Stimulated activated naive CD8-positive, alpha-beta T cell treated with anti-CD3 and anti-CD28 coated beads, Interleukin-15, Interleukin-2, amounts not matched to agents 100 ng/mL and 50 ng/mL, for 24 hours (primary cell): Measurements from ENCODE around the gene KBTBD4.
"Not testable (repeated sequence)": the region's sequence is repeated elsewhere in the genome, so short reads cannot be mapped to it uniquely, and the experiment has no call there.

Experiments
- H3K27ac Mint-ChIP-seq: one replicate; pipeline ENCODE4 v1.8.0; 2021; ENCODE audit warnings: mild to moderate bottlenecking, mixed read lengths
- H3K27me3 Mint-ChIP-seq: one replicate; pipeline ENCODE4 v1.8.0; 2021; ENCODE audit warnings: mixed read lengths
- H3K36me3 Mint-ChIP-seq: one replicate; pipeline ENCODE4 v1.8.0; 2021; ENCODE audit warnings: low read depth, mixed read lengths
- H3K4me1 Mint-ChIP-seq: one replicate; pipeline ENCODE4 v1.8.0; 2021; ENCODE audit warnings: low read depth, mixed read lengths
- H3K4me3 Mint-ChIP-seq: one replicate; pipeline ENCODE4 v1.8.0; 2021; ENCODE audit warnings: mild to moderate bottlenecking, mixed read lengths
- H3K9me3 Mint-ChIP-seq: one replicate; pipeline ENCODE4 v1.8.0; 2021; ENCODE audit warnings: mixed read lengths

KBTBD4 gene

DNA sequence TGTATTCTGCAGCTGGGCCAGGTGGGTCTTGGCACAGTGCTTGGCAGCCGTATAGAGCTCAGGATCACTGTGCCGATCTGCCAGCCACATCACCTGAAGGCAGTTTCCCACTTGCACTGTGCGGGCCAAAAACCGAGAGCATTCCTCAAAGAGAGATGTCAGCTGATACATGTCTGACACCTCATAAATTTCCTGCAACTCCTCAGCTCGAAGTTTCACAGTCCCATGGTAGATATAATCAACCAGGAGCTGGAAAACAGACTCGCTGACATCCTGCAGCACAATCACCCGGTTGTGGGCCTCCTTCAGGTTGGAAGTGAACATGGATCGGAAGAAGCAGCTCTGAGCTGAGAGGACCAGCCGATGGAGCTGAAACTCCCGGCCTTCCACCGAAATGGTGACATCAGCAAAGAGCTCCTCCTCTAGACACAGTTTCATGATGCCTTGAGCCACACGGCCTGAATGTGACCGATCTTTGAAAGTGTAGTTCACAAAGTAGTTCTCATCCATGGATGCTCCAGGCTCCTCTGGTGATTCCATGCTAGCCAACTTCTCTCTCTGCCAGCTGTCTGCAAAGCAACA, 1.2 kb downstream of the KBTBD4 start:
- Mint-ChIP-seq H3K4me1 (peaks cover 47% of the 10 kb centered on the region), H3K27ac (peak overlapping the region; percentile 50), H3K27me3 (no peaks in the 10 kb centered on the region), H3K9me3 (no peaks in the 10 kb centered on the region), H3K36me3 (peaks cover 68% of the 10 kb centered on the region), H3K4me3 (peak overlapping the region; percentile 98)

DNA sequence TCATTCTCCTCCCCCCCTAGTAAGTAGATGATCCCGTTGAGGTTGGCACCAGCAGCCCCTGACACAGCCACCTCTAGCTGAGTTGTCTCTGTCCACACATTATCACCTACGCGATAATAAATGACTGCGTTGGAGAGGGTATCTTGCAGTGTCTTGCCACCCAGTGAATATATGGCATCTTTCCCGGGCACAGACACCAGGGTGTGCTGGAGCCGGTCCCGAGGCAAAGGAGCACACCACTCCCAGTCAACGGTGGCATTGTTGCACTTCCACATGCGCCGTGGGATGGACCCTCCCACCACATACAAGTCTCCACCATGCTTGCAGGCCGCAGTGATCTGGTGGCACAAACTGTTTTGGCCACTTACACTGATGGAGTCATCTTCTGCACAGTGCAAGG, 5.4 kb downstream of the KBTBD4 start:
- H3K4me3 Mint-ChIP-seq: no peak overlapping the region

DNA sequence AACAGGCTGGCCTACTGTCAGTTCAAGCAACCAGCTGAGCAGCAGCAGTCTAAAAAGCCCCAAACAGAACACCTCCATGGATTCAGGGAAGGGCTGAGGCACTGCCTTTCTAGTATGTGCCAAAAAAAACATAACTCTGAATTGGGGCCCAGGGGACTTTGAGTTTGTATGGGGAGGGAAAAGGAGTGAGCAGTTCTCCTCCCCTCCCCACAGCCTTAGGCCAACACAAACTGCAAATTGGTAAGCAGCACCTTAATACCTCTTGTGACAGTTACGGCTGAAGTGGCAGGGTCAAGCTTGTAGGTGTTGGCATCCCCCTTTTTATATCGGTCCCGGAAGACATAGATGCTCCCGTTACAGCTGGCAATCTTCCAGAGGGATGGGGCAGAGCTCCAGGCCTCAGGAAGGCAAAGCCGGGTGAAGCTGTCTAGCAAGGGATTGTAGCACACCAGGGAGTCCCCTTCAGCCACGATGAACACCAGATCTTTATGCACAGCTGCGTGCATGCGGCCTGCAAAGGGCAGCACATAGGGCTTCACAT, 6.0 kb downstream of the KBTBD4 start:
- Mint-ChIP-seq H3K27me3 (no peaks in the 10 kb centered on the region), H3K27ac (peak overlapping the region; percentile 40), H3K4me3 (no peak overlapping the region), H3K36me3 (peaks cover 66% of the 10 kb centered on the region), H3K4me1 (peaks cover 19% of the 10 kb centered on the region), H3K9me3 (no peaks in the 10 kb centered on the region)

More for the DNA sequence above, 5.4 kb downstream of the KBTBD4 start:
- H3K27ac Mint-ChIP-seq: no peak overlapping the region
- H3K36me3 Mint-ChIP-seq: peaks cover 66% of the 10 kb centered on the region
- peaks cover 23% of the 10 kb centered on the region for H3K4me1 Mint-ChIP-seq
- no peaks in the 10 kb centered on the region for H3K27me3 Mint-ChIP-seq
- no peaks in the 10 kb centered on the region for H3K9me3 Mint-ChIP-seq

DNA sequence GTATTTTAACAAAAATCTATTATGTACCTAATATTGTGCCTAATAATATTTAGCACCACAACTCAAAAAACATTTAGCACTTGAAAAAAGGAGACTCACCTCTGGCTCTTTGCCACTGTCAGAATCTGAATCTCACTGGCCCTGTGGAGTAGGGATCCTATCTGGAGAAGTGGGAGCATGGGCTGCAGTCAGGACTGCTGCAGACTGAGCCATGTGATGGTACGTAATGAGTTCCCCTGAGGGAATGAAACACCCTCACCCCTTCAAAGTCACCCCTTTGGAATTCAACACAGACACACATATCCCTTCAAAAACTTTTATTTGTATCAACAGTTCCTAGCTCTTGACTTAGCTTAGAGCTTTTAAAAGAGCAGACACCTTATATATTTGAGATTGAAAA, 6.9 kb downstream of the KBTBD4 start:
- H3K4me1 Mint-ChIP-seq: peaks cover 14% of the 10 kb centered on the region
- H3K9me3 Mint-ChIP-seq: no peaks in the 10 kb centered on the region
- H3K27me3 Mint-ChIP-seq: no peaks in the 10 kb centered on the region
- no peak overlapping the region for H3K4me3 Mint-ChIP-seq
- H3K36me3 Mint-ChIP-seq: peaks cover 61% of the 10 kb centered on the region
- H3K27ac Mint-ChIP-seq: no peak overlapping the region

DNA sequence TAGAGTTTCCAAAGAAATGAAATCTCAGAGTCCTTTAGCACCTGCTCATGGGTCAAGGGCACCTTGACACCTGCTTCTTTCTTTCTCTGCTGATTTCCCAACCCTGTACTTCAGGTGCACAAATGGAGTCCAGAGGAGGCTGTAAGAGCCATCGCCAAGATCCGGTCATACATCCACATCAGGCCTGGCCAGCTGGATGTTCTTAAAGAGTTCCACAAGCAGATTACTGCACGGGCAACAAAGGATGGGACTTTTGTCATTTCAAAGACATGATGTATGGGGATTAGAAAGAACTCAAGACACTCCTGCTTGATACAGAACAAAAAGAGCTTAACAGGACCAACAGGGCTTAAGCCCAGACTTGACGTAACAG, 7.4 kb downstream of the KBTBD4 start:
- Mint-ChIP-seq H3K27ac (peak overlapping the region; percentile 28), H3K27me3 (no peaks in the 10 kb centered on the region), H3K36me3 (peaks cover 55% of the 10 kb centered on the region)

DNA sequence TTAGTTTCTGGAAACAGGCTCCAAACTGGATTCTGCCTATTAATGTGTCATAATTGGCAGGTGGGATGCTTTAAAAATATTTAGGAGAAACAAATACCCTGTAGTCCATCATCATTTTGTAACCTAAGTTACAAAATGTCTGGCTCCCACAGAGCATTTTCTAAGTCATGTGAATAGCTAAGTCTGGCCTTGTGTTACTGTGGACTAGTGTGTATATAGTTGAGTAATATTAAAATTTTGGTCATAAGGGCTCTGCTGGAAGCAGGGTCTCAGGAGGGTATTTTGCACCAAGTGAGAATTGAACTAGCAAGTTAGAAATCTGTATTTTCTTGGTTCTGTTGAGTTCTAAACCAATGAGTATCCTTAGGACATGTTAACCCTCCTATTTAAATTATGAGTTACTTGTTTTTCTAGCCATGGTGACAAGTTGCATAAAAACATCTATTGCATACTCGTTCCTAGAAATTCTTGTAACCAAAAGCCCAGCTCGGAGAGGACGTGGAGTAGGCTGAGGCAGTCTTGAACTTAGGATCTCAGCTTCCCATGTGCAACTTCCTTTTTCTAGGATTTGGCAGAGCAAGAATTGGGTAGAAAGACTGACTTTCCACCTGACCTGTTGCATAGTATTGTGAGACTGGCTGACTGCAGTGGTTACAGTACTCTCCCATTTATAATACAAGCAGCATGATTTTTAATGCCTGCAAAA, 8.0 kb downstream of the KBTBD4 start:
- Mint-ChIP-seq H3K36me3 (peaks cover 52% of the 10 kb centered on the region), H3K4me3 (no peak overlapping the region), H3K9me3 (no peaks in the 10 kb centered on the region), H3K27ac (no peak overlapping the region), H3K4me1 (peaks cover 16% of the 10 kb centered on the region), H3K27me3 (no peaks in the 10 kb centered on the region)

More for the DNA sequence above, 7.4 kb downstream of the KBTBD4 start:
- no peaks in the 10 kb centered on the region for H3K9me3 Mint-ChIP-seq
- H3K4me3 Mint-ChIP-seq: no peak overlapping the region
- peaks cover 14% of the 10 kb centered on the region for H3K4me1 Mint-ChIP-seq

DNA sequence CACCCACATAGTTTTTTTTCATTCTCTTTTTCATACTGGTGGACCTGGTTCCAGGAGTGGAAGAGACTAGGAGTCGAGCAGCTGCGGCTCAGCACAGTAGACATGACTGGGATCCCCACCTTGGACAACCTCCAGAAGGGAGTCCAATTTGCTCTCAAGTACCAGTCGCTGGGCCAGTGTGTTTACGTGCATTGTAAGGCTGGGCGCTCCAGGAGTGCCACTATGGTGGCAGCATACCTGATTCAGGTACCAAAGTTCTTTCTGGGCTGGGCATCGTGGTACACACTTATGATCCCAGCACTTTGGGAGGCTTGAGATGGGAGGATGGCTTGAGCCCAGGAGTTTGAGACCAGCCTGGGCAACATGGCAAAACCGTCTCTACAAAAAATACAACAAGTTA, 9.1 kb downstream of the KBTBD4 start:
- H3K36me3 Mint-ChIP-seq: peaks cover 46% of the 10 kb centered on the region
- no peaks in the 10 kb centered on the region for H3K27me3 Mint-ChIP-seq
- H3K4me1 Mint-ChIP-seq: peaks cover 23% of the 10 kb centered on the region
- no peak overlapping the region for H3K4me3 Mint-ChIP-seq
- no peak overlapping the region for H3K27ac Mint-ChIP-seq
- no peaks in the 10 kb centered on the region for H3K9me3 Mint-ChIP-seq

DNA sequence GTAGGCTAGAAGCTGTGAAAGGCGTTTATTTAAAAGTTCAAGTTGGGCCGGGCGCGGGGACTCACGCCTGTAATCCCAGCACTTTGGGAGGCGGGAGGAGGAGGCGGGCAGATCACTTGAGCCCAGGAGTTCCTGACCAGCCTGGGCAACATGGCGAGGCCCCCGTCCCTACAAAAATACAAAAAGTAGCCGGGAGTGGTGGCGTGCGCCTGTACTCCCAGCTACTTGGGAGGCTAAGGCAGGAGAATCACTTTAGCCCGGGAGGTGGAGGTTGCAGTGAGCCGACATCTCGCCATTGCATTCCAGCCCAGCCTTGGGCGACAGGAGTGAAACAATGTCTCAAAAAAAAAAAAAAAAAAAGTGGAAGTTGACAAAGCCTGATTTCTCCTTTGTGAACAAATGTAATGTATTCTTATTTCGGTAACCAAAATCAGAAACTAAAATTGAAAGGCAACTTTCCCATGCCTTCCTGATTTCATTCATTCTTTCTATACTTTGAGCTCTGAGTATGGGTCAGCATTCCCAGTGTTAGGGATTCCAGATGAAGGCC, 12.5 kb downstream of the KBTBD4 start:
- Mint-ChIP-seq H3K4me3 (peak overlapping the region; percentile 88), H3K36me3 (peaks cover 18% of the 10 kb centered on the region), H3K27me3 (no peaks in the 10 kb centered on the region), H3K9me3 (no peaks in the 10 kb centered on the region), H3K27ac (peak overlapping the region; percentile 86), H3K4me1 (peaks cover 46% of the 10 kb centered on the region)

DNA sequence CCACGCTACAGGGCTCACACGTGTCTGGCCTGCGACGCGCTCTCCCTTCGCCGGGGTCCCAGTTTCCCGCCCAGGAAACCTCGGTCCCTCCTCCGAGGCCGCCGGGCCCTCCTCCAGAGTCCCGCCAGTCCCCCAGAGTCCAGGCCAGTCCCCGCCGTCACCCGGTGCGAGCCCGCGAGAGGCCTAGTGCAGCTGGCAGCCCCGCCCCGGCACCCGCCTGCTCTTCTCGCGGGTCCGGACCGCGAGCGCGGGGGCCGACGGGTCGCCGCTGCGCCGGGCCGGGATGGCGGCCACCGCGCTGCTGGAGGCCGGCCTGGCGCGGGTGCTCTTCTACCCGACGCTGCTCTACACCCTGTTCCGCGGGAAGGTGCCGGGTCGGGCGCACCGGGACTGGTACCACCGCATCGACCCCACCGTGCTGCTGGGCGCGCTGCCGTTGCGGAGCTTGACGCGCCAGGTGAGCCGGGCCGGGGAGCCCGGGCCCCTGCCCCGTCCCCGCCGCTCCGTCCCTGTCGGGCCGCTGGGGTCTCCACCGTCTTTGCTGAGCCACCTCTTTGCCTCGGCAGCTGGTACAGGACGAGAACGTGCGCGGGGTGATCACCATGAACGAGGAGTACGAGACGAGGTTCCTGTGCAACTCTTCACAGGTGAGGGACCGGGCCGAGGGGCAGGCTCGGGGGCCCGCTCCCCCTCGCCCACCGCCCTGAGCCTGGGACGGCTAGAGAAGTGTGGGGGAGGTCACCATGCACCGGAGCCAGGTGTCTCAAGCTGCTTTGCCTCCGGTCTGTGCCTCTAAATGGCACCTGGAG, 13.2 kb downstream of the KBTBD4 start, which contains the start of gene PTPMT1:
Gene PTPMT1 (plus strand): TSS at position 260 of the 809 bp plus-strand sequence. CDS start 24 bp downstream, at position 284.
- peak within 1 kb of the TSS; percentile 87 for H3K27ac Mint-ChIP-seq
- peak within 1 kb of the TSS; percentile 88 for H3K4me3 Mint-ChIP-seq
- H3K36me3 Mint-ChIP-seq: peaks cover 11% of the 10 kb centered on the region
- H3K4me1 Mint-ChIP-seq: peaks cover 46% of the 10 kb centered on the region
- no peaks in the 10 kb centered on the region for H3K9me3 Mint-ChIP-seq
- no peaks in the 10 kb centered on the region for H3K27me3 Mint-ChIP-seq

DNA sequence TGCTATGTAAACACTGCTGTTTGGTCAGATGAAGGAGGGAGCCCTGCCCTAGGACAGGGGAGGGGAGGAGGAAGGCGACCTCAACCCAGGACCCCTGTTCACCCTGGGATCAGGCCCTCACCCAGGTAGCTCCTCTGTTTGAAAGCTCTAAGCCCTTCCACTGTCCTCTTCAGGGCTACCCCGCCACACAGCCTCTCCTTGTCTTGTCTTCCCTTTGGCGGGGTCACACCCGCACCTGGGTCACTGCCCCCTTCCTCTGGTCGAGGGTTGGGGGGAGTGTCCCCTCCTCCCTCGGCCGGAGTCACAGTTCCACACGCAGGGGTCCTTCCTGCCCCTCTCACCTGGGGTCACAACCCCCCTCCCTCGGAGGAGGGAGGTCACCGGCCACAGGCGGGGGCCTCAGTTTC, 13.8 kb downstream of the KBTBD4 start:
- Mint-ChIP-seq H3K27me3 (no peaks in the 10 kb centered on the region), H3K9me3 (no peaks in the 10 kb centered on the region), H3K4me1 (peaks cover 46% of the 10 kb centered on the region), H3K4me3 (peak overlapping the region; percentile 88), H3K36me3 (peaks cover 7% of the 10 kb centered on the region), H3K27ac (peak overlapping the region; percentile 87)

DNA sequence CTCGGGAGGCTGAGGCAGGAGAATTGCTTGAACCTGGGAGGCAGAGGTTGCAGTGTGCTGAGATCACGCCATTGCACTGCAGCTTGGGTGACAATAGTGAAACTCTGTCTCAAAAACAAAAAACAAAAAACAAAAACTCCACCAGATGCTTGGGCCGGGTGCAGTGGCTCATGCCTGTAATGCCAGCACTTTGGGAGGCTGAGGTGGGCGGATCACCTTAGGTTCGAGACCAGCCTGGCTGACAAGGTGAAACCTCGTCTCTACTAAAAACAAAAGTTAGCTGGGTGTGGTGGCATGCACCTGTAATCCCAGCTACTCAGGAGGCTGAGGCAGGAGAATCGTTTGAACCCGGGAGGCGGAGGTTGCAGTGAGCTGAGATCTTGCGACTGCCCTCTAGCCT, 14.4 kb downstream of the KBTBD4 start:
- H3K36me3 Mint-ChIP-seq, H3K27me3 Mint-ChIP-seq, H3K9me3 Mint-ChIP-seq: not testable (repeated sequence)
- H3K27ac Mint-ChIP-seq: peak overlapping the region; percentile 31
- peak overlapping the region; percentile 88 for H3K4me3 Mint-ChIP-seq
- peaks cover 46% of the 10 kb centered on the region for H3K4me1 Mint-ChIP-seq

DNA sequence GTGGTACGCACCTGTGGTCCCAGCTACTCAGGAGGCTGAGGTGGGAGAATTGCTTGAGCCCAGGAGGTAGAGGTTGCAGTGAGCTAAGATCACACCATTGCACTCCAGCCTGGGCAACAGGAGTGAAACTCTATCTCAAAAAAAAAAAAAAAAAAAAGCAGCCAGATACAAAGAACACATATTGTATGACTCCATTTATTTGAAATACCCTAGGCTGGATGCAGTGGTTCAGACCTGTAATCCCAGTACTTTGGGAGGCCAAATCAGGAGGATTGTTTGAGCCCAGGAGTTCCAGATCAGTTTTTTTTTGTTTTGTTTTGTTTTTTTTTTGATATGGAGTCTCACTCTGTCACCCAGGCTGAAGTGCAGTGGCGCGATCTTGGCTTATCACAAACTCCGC, 16.4 kb downstream of the KBTBD4 start:
- not testable (repeated sequence) for H3K9me3 Mint-ChIP-seq, H3K4me3 Mint-ChIP-seq, H3K27ac Mint-ChIP-seq, H3K36me3 Mint-ChIP-seq, H3K27me3 Mint-ChIP-seq
- peaks cover 46% of the 10 kb centered on the region for H3K4me1 Mint-ChIP-seq

DNA sequence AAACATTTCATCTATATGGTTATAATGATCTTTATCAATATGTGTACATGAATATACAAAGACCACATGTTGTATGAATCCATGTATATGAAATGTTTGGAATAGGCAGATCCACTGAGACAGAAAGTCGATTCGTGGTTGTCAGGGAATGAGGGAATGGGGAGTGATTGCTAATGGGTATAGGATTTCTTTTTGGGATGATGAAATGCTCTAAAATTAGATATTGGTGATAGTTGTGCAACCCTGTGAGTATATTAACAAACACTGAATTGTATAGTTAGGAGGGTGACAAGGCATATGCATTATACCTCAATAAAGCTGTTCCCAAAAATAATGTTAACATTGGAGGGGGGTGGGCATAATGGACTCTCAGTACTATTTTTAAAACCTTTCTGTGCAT, 18.3 kb downstream of the KBTBD4 start:
- H3K4me1 Mint-ChIP-seq: peaks cover 32% of the 10 kb centered on the region
- no peak overlapping the region for H3K27ac Mint-ChIP-seq
- no peak overlapping the region for H3K4me3 Mint-ChIP-seq
- H3K36me3 Mint-ChIP-seq: no peaks in the 10 kb centered on the region
- no peaks in the 10 kb centered on the region for H3K27me3 Mint-ChIP-seq
- no peaks in the 10 kb centered on the region for H3K9me3 Mint-ChIP-seq

DNA sequence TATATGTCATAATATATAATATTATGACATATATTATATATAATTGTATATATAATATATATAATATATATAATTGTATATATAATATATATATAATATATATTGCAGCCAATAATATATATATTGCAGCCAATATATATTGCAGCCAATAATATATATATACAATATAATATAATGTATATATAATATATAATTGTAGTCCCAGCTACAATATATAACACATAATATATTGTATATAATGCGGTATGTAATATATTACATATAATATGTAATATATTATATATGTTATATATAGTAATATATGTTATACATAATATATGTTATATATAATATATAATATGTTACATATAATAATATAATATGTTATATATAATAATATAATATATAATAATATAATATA, 20.1 kb downstream of the KBTBD4 start:
- H3K27ac Mint-ChIP-seq: no peak overlapping the region
- H3K4me1 Mint-ChIP-seq: peaks cover 16% of the 10 kb centered on the region
- H3K27me3 Mint-ChIP-seq: no peaks in the 10 kb centered on the region
- no peak overlapping the region for H3K4me3 Mint-ChIP-seq
- H3K36me3 Mint-ChIP-seq: no peaks in the 10 kb centered on the region
- no peaks in the 10 kb centered on the region for H3K9me3 Mint-ChIP-seq

DNA sequence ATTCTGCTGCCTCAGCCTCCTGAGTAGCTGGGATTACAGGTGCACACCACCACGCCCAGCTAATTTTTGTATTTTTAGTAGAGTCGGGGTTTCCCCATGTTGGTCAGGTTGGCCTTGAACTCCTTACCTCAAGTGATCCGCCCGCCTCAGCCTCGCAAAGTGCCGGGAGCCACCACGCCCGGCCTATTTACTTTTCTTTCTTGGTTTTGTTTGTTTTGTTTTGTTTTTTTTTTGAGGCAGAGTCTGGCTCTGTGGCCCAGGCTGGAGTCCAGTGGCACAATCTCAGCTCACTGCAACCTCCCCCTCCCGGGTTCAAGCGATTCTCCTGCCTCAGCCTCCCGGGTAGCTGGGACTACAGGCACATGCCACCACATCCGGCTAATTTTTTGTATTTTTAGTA, 21.8 kb downstream of the KBTBD4 start:
- peaks cover 11% of the 10 kb centered on the region for H3K4me1 Mint-ChIP-seq
- not testable (repeated sequence) for H3K4me3 Mint-ChIP-seq, H3K9me3 Mint-ChIP-seq, H3K27me3 Mint-ChIP-seq, H3K36me3 Mint-ChIP-seq, H3K27ac Mint-ChIP-seq
